NCI-H1694 (cell line): Measurements from ENCODE around the gene VASH2.
"Not testable (repeated sequence)": the region's sequence is repeated elsewhere in the genome, so short reads cannot be mapped to it uniquely, and the experiment has no call there.

Experiments
- DNase-seq: peaks from one replicate; lab custom pipeline; 2025; lab: John Stamatoyannopoulos, UW

The VASH2 gene

DNA sequence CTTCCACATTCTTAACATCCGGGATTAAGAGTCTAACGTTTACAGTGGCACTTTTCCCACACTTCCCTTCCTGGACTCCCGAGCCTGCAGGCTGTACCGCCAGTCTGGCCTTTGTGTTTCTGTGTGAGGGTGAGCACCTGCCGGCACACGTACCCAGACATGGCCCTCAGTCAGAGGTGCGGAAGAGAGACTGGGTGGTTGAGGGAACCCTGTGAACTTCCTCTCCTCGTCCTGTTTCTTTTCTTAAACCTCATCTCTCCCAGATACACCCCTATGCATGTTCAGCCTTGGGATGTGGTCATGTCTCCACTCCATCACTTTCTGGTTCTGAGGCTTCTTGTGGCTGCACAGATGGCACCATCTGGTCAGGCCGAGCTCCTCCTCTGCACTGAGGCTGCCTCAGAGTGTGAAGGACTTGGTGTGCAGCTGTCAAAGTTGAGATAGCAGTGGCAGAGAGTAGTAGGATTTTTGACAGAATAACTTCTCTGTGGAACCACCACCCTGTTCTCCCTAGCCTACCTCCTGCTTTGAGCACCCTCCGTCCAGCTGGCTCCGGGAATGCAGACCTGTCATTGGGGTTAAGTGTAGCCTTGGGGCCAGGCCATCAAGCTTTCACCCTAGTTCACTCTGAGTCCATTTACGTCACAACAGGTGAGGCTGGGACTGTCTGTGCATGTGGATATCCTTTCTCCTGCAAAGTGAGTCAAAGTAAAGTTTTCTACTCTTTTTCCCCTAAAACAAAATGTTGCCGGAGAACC lies 31.4 kb downstream of the VASH2 start:
- peak; percentile 36 for DNase-seq

DNA sequence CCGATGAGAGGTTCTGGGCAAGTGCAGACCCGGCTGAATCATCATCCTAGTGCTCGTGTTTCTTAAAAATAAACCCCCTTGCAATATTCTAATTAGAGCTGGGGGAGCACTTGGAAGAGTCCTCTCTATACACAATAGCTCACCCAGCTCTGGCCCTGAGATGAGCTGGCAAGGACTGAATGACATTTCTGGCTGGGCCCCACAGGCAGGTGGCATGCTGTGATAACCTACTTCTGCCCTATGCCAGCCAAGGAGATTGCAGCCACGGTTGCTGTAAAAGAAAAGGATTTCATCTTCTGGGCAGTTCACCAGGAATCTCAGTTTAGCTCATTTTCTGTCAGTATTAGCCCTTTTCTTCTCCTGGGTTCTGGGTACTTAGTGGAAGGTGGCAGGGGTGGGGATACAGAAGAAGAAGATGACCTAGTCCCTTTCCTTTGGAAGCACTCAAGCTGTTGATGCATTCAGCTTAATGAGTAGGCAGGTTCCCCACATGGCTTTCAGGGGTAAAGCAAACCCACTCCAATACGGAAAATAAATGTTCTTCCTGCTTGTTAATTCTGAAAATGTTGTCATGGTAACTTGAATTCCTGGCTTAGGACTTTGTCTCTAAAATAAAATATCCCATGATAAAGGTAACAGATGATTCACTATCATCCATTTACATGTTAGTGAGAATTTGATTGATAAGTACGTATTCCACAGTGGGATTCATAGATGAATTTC lies 32.2 kb downstream of the VASH2 start:
- no peak for DNase-seq

DNA sequence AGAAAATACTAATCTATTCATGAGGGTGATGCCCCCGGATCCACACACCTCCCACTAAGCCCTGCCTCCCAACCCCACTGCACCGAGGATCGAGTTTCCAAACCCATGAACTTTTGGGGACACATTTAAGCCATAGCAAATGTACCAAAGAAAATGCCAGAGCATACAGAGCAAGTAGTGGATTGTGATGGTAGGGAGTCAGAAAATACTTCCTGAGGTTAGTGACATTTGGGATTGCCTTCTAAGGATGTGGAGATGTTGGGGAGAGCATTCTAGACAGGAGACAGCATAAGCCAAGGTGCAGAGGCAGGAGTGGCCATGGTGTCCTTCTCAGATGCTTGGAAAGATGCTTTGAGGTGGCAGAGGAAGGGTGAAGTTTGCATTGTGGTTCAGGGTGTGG lies 33.1 kb downstream of the VASH2 start:
- DNase-seq: no peak

DNA sequence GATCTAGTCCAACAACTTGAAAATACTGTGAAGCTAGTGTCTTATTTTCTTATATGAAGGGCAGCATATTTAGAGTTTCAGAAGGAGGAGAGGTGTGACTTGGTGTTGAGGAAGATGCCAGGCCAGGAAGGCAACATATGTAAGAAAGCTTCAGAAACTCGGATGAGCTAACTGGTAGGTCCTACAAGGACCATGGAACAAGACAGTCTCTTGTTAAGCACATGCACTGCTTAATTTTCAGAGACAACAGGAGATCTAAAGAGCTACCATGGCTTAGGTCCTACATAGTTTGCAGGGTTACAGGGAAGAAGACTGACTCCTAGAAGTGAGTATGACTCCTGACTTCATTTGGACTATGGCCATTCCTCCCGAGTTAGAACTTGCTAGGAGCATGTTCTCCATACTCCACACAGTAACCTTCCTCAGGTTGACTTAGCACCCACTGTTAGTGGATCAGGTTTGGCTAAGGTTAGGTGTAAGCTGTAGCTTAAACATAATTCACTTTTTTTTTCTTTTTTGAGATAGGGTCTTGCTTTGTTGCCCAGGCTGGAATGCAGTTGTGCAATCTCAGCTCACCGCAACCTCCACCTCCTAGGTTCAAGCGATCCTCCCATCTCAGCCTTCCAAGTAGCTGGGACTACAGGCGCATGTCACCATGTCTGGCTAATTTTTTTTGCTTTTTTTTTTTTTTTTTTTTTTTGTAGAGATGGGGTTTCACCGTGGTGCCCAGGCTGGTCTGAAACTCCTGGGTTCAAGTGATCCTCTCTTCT lies 34.4 kb downstream of the VASH2 start:
- no peak for DNase-seq

DNA sequence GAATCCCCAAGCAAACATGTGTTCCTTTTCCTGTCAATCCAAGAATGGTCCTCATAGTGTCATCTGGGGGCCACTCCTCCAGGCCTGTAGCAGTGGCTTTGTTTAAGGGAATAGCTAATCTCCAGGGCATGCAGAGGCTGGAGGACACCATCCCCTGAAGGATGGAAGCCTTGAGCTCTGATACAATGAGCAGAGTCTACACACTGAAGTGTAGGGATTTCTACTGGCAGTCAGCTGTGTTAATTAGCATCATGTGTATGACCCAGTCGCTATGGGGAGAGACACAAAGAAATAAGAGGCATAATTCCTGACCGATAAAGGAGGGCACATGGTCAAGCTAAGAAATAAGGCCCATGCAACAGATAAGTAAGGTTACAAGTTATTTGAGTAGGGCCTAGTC lies 36.2 kb downstream of the VASH2 start:
- no peak for DNase-seq

DNA sequence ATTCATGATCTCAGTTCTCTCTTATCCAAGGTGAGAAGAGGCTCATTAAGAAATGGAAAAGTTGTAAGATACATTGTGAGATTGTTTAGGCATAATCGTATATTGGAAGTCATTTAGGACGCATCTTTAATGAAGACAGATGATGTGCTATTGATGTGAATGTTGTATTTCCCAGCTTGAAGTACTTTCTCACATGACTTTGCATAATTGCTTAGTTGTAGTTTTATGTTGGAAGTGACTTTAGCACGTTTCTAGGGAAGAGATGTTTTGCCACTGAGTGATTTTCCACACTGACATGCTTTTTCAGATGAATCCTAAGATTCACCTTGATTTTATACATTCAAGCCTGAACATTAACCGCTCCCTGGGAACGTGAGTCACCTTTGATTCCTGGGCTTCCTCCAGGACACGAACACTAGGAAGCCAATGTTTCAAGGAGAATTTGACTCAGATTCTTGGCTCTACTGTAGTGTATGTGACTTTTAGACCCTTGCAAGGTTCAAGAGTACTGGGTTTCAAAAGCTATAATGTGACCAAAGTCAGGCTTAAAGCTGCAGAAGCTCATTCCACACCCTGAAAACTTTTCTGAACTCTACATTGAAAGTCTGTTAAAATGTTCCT lies 37.5 kb downstream of the VASH2 start:
- DNase-seq: no peak

DNA sequence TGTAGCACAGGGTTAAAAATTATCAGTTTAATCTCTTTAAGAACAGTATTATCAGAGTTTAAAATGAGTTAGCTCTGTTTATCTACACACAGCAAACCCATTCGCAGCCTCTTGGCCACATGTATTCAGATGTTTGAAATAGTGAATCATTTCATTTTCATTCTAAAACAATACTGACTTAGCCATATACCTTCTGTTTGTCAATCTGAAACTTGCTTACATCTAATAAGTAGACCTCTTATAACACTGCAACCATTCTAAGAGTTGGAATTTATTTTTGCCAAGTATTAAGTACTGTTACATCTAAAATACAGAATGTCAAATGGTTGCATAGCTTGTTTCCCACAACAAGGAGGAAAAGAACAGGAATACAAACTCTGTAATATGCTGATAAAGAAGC lies 39.9 kb downstream of the VASH2 start:
- DNase-seq: no peak

DNA sequence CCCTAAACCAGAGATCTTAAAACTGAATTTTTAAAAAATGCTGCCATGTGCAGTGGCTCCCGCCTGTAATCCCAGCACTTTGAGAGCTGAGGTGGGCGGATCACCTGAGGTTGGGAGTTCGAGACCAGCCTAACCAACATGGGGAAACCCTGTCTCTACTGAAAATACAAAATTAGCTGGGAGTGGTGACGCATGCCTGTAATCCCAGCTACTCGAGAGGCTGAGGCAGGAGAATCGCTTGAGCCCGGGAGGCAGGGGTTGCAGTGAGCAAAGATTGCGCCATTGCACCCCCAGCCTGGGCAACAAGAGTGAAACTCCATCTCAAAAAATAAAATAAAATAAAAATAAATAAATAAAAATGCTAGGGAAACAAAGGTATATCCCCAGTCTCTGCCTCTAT lies 43.6 kb downstream of the VASH2 start:
- DNase-seq: not testable (repeated sequence)

DNA sequence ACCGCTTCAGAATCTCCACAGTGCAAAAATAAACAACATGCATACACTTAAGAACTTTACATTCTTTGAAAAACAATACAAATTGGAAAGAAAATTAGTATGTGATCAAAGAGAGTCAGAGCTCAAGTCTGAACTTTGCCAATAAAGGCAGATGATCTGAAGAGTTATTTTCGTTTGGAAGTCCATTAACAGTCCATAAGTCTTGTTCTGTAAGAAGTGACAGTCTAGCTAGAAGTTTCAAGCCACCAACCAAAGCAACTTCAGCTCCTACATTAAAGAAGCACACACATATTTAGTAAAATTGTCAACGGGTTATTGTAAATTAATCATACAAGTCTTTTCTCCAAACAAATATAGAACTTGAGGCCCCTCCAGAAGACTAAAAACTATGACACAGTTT lies 44.6 kb downstream of the VASH2 start:
- no peak for DNase-seq

DNA sequence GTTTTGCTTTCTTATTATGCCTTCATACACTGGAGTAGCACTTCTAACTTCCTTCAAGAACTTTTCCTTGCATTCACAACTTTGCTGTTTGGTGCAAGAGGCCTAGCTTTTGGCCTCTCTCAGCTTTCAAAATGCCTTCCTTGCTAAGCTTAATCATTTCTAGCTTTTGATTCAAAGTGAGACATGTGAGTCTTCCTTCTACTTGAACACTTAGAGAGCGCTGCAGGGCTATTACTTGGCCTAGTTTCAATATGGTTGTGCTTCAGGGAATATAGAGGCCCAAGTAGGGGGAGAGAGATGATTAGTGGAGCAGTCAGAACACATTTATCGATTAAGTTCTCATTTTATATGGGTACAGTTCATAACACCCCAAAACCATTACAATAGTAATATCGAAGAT lies 52.9 kb downstream of the VASH2 start:
- DNase-seq: no peak

DNA sequence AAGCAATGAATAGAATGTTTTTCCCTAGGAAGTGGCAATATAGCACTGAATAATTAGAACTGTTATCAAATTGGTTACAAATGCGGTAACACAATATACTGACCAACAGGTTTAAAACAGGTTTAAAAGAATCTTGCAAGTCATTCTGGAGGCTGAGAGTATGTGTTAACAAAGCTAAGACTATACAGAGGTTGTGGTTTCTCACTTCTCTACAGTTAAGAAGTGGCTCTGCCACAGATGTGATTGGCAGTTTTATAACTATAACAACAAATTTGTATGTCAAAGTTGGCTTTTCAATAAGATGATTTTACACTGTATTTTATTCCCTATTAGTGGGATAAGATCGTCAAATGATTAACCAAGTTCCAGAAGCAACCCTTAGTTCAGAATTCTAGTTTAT lies 58.2 kb downstream of the VASH2 start:
- no peak for DNase-seq

DNA sequence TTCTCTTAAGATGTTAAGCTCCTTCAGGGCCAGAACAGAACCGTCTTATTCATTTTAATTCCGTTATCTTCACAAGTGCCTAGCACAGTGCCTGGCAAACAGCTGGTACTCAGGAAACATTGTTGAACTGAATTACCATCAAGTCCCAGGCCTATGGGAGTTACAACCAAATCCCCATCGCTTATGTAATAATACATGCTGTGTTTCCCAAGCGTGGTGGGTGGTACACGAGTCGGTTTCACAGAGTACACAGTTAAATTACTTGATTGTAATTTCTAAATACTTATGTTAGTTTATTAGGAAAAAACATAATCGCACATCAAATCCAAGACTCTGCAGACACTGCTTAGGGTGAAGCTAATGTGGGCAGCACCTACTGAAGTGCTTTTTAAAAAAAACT lies 64.3 kb downstream of the VASH2 start:
- no peak for DNase-seq

DNA sequence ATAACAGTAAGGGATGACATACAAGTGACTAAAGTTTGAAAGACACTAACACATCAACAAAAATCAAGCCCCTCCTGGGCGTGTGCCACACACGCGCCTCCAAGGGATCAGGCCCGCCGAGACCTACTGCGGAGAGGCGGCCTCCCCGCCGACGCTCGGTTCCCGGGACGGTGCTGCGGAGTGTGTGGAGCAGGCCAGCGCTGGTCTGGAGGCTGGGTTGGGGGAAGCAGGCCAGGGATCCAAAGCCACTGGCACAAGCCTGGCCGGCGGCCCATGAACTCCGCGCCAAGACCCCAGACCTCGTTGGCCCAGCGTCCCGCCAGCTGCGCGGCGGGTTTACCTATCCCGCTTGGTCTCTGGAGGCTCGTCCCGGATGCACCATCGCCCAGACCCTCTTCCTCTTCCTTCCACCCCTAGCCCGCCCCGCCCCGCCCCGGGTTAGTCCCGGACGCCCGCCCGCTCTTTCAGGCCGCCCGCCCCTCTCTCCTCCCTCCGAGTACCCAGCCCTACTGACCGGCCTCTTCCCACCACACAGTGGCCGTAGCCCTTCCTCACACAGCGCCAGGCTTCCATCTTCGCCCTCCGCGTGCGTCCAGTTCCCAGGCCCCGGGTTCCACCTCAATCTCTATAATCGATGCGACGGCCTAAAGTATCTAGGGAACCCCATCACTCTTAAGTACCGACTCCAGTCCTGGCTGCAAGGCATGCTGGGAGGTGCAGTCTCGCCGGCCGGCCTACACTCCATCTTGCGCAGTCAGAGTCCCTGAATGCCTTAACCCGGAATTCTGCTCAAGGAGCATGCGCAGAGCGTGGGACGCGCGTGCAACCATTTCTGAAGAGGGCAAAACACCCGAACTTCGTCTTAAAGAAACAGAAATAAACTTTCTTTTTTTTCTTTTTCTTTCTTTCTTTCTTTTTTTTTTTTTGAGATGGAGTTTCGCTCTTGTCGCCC lies 65.0 kb downstream of the VASH2 start, which contains the start of gene ANGEL2:
Gene ANGEL2 (minus strand): TSS at position 769 of the 952 bp plus-strand sequence. CDS start 196 bp downstream, at position 573.
- peak; percentile 98 for DNase-seq

DNA sequence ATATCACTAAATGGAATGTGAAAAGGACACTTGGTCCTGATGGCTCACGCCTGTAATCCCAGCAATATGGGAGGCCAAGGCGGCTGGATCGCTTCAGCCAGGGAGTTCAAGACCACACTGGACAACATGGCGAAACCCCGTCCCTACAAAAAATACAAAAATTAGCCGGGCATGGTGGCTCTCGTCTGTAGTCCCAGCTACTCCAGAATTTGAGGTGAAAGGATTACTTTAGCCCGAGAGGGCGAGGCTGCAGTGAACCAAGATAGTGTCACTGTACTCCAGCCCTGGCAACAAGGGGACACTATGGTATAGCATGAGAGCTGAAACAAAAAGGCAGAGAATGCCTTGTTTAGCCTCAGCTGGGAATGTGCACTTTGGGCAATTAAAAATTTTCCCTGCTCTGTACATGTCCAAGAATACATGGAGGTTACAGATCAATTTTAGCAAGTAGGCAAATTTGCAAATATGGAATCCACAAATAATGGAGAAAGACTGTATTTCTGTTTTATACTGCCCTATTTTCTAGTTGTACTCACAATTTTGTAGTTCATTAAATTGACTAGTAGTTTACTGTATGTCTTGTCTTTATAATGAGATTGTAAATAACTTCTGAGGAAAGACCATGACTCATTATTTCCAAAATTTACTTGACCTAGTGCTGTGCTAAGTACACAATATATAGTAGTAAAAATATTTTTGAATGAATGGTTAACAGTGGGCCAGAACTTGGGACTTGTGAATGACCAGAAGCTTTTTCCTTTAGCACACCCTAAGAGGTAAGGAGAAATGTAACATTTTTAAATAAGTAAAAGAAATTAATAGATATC lies 67.3 kb downstream of the VASH2 start:
- DNase-seq: no peak

DNA sequence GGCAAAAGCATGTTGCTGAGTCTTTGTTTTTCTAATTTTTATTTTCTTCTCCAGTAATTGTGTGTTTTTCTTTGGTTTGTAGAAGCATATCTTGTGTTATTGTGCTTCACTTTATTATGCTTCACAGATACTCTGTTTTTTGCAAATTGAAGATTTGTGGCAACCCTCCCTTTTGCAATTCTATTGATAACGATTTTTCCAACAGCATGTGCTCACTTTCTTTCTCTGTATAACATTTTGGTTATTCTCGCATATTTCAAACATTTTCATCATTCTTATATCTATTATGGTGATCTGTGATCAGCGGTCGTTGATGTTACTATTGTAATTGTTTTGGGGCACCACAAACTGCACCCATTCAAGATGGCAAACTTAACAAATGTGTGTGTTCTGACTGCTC lies 69.1 kb downstream of the VASH2 start:
- no peak for DNase-seq

DNA sequence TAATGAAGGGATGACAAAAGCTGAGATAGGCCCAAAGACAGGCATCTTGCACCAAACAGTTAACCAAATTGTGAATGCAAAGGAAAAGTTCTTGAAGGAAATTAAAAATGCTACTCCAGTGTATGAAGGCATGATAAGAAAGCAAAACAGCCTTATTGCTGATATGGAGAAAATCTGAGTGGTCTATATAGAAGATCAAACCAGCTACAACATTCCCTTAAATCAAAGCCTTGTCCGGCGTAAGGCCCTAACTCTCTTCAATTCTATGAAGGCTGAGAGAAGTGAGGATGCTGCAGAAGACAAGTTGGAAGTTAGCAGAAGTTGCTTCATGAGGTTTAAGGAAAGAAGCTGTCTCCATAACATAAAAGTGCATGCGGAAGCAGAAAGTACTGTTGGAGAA lies 69.7 kb downstream of the VASH2 start:
- no peak for DNase-seq

DNA sequence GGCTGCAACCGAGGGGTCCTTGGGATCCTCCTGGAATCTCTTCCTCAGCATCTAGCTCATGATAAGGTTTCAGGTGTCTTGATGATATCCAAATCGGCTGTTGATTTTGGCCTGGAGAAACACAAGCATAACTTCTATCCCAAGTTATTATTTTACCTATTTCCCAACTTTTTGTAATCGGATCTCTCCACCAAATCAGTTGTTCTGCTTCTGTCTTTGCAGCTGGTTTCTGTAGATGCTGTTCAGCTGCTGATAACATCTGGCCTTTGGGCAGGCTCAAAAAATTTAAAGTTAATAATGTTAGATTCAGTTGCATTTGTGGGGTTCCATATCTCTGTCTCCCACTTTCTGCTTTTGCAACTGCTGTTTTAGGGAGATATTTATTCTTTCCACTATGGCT lies 76.7 kb downstream of the VASH2 start:
- DNase-seq: not testable (repeated sequence)

DNA sequence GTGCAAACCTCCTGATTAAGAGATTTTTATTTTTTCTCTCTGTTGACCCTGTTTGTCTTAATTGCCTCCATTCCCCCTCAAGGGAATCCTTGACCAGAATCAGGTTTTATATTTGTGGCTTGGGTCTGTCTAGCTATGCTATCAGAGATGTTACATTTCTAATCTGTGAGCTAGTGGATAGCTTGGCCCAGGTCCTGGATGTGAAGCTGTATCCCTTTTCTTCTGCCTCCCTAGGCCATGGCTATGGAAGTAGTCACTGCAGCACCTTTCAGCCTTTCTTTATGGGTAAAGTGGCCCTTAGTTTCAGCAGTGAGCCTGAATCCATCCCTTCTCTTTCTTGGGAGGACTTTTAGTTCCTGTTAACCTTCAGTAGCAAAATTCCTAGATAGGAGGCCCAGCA lies 82.3 kb downstream of the VASH2 start:
- no peak for DNase-seq

DNA sequence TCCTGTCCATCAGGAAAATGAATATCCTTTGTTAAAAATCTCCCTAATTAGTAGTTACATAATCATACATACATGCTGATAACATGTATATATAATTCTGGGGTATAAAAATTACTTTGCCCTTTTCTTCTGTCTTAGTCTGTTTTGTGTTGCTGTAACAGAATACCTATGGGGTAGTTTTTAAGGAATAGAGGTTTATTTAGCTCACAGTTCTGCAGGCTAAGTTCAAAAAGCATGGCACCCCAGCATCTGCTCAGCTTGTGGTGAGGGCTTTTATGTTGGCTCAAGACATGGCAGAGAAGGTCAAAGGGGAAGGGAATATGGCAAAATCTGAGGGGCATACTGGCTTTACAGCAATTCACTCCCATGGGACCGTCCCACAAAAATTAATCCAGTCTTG lies 84.4 kb downstream of the VASH2 start:
- DNase-seq: no peak

DNA sequence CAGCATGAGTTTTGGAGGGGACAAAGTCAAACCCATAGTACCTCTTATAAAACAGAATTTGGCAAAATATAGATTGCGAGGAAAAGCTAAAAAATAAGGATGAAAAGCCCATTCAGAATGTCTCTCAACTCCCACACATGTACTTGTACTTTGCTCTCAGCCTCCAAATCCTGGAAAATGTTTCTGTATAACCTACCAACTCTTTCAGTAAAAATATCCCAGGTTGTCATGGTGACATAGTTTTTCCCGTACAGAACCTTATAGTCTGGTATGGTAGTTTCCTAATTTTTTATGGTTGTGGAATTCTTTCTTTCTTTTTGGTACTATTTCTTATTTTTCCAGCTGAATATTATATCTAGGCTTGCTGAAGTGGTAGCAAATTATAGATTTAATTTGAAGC lies 85.2 kb downstream of the VASH2 start:
- no peak for DNase-seq
